ENCODE results near the gene DNAJC13. TPM values are rescaled to one million over a fixed set of nuclear protein-coding genes. Genes with fewer than 3 reads are reported as not detected.

The DNAJC13 gene
- total RNA-seq, 4 donors from 2014 or later, result 21.2 to 86.9 (median 54.6) TPM

DNA sequence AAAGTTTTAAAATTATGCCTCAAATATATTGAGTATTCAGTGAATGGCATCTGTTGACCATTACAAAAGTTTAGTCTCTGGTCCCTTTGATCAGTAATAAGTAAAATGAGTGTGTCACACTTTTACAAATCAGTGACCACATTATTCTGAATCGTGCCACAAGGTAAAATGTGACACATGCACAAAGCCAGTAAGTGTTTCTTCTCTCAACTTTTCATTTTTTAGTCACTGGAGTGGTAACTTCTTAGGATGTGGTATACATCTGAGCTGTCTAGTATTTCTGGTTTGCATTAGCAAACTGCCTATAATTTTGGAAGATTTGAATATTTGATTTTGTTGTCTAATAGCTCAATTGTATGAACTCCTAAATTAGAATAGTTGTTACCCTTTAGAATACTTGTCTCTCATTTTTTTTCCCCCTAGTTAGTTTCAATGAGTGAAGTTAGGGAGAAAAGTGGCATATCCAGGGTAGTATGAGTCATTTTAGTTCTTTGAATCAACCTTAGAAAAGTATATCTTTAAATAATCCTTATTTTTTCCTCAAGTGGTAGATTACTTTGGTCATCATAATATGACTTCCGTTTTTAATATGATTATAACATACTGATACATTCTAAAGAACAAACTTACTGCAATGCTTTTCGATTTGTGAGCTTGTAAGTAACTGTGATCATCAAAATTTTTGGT, 18.1 kb downstream of the DNAJC13 start:
- intact Hi-C loops (cut with DNase I; ENCODE audit: low total_unique reads), result no loop called here
- TF ChIP-seq, protein P1, sequence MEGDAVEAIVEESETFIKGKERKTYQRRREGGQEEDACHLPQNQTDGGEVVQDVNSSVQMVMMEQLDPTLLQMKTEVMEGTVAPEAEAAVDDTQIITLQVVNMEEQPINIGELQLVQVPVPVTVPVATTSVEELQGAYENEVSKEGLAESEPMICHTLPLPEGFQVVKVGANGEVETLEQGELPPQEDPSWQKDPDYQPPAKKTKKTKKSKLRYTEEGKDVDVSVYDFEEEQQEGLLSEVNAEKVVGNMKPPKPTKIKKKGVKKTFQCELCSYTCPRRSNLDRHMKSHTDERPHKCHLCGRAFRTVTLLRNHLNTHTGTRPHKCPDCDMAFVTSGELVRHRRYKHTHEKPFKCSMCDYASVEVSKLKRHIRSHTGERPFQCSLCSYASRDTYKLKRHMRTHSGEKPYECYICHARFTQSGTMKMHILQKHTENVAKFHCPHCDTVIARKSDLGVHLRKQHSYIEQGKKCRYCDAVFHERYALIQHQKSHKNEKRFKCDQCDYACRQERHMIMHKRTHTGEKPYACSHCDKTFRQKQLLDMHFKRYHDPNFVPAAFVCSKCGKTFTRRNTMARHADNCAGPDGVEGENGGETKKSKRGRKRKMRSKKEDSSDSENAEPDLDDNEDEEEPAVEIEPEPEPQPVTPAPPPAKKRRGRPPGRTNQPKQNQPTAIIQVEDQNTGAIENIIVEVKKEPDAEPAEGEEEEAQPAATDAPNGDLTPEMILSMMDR (IDR thresholded peaks at IDR 0.05), result no peak
- no peak for TF ChIP-seq POLR2A (IDR thresholded peaks at IDR 0.05)
- no peaks in the 10 kb centered on the region for H3K4me1 ChIP-seq
- no peaks in the 10 kb centered on the region for H3K9me3 ChIP-seq
- H3K27ac ChIP-seq, result peak overlapping the region in 1 of 2 donors; percentile 25
- H3K27me3 ChIP-seq, result no peaks in the 10 kb centered on the region
- DNase-seq, result no peak
- H3K36me3 ChIP-seq, result no peaks in the 10 kb centered on the region
- no peak overlapping the region for H3K4me3 ChIP-seq

DNA sequence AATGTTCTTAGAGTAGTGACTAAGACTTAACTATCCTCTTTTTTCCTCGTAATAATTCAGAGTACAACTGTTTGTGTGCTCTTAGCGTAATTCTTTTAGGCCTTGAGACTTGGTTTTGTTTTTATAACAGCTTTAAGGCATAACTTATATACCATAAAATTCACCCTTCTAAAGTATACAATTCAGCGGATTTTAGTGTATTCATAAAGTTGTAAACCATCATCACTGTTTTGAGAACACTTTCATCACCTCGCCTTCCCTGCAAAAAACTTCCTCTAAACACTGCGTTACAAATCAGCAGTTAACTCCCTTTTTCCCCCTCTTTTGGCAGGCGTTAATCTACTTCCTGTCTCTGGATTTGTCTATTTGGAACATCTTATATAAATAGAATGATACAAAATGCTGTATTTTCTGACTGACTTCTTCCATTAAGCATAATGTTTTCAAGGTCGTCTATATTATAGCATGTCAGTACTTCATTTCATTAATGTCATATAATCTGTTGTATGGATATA, 18.7 kb downstream of the DNAJC13 start:
- peak overlapping the region in 1 of 2 donors; percentile 25 for H3K27ac ChIP-seq
- H3K27me3 ChIP-seq, result no peaks in the 10 kb centered on the region
- H3K4me3 ChIP-seq, result no peak overlapping the region
- H3K9me3 ChIP-seq, result no peaks in the 10 kb centered on the region
- no peak for TF ChIP-seq POLR2A (IDR thresholded peaks at IDR 0.05)
- TF ChIP-seq, protein P1 (IDR thresholded peaks at IDR 0.05), result no peak
- intact Hi-C loops (cut with DNase I; ENCODE audit: low total_unique reads), result no loop called here
- no peak for DNase-seq
- H3K4me1 ChIP-seq, result no peaks in the 10 kb centered on the region
- H3K36me3 ChIP-seq, result no peaks in the 10 kb centered on the region

GRCh38 chr3:132443421-132443820, 26.1 kb downstream of the DNAJC13 start:
- TF ChIP-seq POLR2A (IDR thresholded peaks at IDR 0.05), result no peak
- TF ChIP-seq, protein P1 (IDR thresholded peaks at IDR 0.05), result no peak
- no peaks in the 10 kb centered on the region for H3K9me3 ChIP-seq
- H3K27ac ChIP-seq, result no peak overlapping the region
- DNase-seq, result no peak
- no peak overlapping the region for H3K4me3 ChIP-seq
- intact Hi-C loops (cut with DNase I; ENCODE audit: low total_unique reads), result no loop called here
- no peaks in the 10 kb centered on the region for H3K36me3 ChIP-seq
- H3K4me1 ChIP-seq, result peaks cover 3 to 4% of the 10 kb centered on the region in 2 donors
- no peaks in the 10 kb centered on the region for H3K27me3 ChIP-seq

DNA sequence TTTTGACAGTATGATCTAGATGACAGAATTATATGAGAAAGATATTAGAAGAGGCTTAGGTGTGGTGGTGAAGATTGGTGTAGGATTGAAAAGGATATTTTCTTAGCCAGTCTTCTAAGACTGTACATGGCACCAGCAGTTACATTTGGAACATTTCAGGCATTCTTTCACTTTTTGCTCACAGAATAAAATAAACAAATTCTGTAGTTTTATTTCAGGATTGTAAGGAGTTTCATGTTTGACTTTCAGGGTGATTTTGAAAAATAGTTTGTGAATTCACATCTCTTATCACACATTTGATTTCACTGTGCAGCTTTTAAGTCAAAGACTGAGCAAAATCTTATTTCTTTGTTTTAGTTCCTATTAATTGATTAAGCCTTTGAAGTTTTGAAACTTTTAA, 27.1 kb downstream of the DNAJC13 start:
- Histone ChIP-seq H3K27ac (no peak overlapping the region), H3K4me1 (peaks cover 3 to 7% of the 10 kb centered on the region in 2 donors), H3K36me3 (no peaks in the 10 kb centered on the region), H3K9me3 (no peaks in the 10 kb centered on the region), H3K4me3 (no peak overlapping the region), H3K27me3 (no peaks in the 10 kb centered on the region)
- intact Hi-C loops (cut with DNase I; ENCODE audit: low total_unique reads), result no loop called here
- TF ChIP-seq, protein P1 (IDR thresholded peaks at IDR 0.05), result no peak
- TF ChIP-seq POLR2A (IDR thresholded peaks at IDR 0.05), result no peak
- no peak for DNase-seq

DNA sequence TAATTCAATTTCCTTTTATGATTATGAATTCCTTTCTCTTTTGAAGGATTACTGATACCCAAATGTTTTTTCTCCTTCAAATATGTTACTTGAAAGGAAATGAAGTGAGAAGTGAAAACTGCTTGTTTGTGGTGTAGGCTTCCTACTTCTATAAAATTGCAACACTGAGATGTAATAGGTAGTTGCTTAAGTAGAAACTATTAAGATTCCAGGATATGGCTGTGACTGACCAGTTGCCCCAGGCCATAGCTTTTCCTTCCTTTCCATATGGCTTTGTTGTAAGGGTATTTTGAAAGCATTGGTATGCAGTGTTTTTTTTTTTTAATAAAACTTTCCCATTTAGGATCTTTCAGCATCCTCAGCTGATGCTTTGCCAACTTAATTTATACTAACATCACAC, 28.5 kb downstream of the DNAJC13 start:
- intact Hi-C loops (cut with DNase I; ENCODE audit: low total_unique reads), result loop anchor here (5.0 kb wide), 1 partner anchor 1996 kb away; no protein-coding TSS in a partner anchor
- DNase-seq, result no peak
- no peaks in the 10 kb centered on the region for H3K27me3 ChIP-seq
- no peaks in the 10 kb centered on the region for H3K9me3 ChIP-seq
- no peak for TF ChIP-seq POLR2A (IDR thresholded peaks at IDR 0.05)
- TF ChIP-seq, protein P1 (IDR thresholded peaks at IDR 0.05), result no peak
- no peak overlapping the region for H3K4me3 ChIP-seq
- H3K36me3 ChIP-seq, result no peaks in the 10 kb centered on the region
- peaks cover 3 to 7% of the 10 kb centered on the region in 2 donors for H3K4me1 ChIP-seq
- no peak overlapping the region for H3K27ac ChIP-seq
